Prostate gland (tissue), 2 donors: ENCODE data around the gene PRCP.

Source experiments
- CTCF ChIP-seq, 4 experiments: fragments of 200-600 bp in 2 of 4; fragments of 450-650 bp in 2 of 4; sonication (generic) in 2 of 4; IDR thresholded peaks; 1 replicate in 3 of 4; 2 replicates in 1 of 4; pipeline ENCODE4 v1.5.1; 2016 to 2019; ENCODE audit warnings: antibody characterized with exemption in 4 of 4, mild to moderate bottlenecking in 2 of 4, moderate library complexity in 2 of 4
- POLR2A ChIP-seq: fragments of 450-650 bp; IDR thresholded peaks from one replicate; pipeline ENCODE4 v1.6.1; 2016; ENCODE audit warnings: antibody characterized with exemption, mild to moderate bottlenecking
- POLR2AphosphoS5 ChIP-seq: sonication (generic); formaldehyde crosslinking; IDR thresholded peaks from one replicate; pipeline ENCODE4 v1.6.1; 2017; ENCODE audit warnings: antibody characterized with exemption

GRCh38 chr11:82811369-82811768, 88.9 kb downstream of the PRCP start:
- TF ChIP-seq CTCF (IDR thresholded peaks at IDR 0.05), result no peak
- TF ChIP-seq POLR2AphosphoS5, result no peak
- no peak for TF ChIP-seq POLR2A
